ENCODE measurements around the gene MRPL4. TPM values are rescaled to one million over a fixed set of nuclear protein-coding genes. Genes with fewer than 3 reads are reported as not detected.

MRPL4 gene
- total and polyA plus RNA-seq, 2 of the 13 experiments (the other 11 are each of a cell fraction or from before 2014, with no cell fraction given) = 40.6 to 42.5 TPM

GRCh38 chr19:10206226-10206885 lies 45.7 kb upstream of the MRPL4 start (continued):
- TF ChIP-seq, protein P1, sequence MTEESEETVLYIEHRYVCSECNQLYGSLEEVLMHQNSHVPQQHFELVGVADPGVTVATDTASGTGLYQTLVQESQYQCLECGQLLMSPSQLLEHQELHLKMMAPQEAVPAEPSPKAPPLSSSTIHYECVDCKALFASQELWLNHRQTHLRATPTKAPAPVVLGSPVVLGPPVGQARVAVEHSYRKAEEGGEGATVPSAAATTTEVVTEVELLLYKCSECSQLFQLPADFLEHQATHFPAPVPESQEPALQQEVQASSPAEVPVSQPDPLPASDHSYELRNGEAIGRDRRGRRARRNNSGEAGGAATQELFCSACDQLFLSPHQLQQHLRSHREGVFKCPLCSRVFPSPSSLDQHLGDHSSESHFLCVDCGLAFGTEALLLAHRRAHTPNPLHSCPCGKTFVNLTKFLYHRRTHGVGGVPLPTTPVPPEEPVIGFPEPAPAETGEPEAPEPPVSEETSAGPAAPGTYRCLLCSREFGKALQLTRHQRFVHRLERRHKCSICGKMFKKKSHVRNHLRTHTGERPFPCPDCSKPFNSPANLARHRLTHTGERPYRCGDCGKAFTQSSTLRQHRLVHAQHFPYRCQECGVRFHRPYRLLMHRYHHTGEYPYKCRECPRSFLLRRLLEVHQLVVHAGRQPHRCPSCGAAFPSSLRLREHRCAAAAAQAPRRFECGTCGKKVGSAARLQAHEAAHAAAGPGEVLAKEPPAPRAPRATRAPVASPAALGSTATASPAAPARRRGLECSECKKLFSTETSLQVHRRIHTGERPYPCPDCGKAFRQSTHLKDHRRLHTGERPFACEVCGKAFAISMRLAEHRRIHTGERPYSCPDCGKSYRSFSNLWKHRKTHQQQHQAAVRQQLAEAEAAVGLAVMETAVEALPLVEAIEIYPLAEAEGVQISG (CRISPR knock-in tag; IDR thresholded peaks at IDR 0.05) = 0 out of 2 replicates have a peak, but pooled peaks have one; percentile 20
- TF ChIP-seq ZNF740 (CRISPR knock-in tag; IDR thresholded peaks at IDR 0.05) = no peak
- TF ChIP-seq MAFF (IDR thresholded peaks at IDR 0.05; ENCODE audit: low read depth, low read length) = no peak
- no peak for TF ChIP-seq U2AF1 (optimal IDR thresholded peaks at IDR 0.05; ENCODE audit: low read depth, low read length)
- no peak for TF ChIP-seq MAFG (CRISPR knock-in tag; IDR thresholded peaks at IDR 0.05)
- no peak for TF ChIP-seq MAZ (IDR thresholded peaks at IDR 0.05; ENCODE audit: borderline replicate concordance, low read depth, low read length)
- no peak for TF ChIP-seq MAZ (CRISPR knock-in tag; IDR thresholded peaks at IDR 0.05; ENCODE audit: low read depth)
- TF ChIP-seq RCOR2 (CRISPR knock-in tag; IDR thresholded peaks at IDR 0.05) = 0 out of 2 replicates have a peak, but pooled peaks have one; percentile 31
- no peak for TF ChIP-seq ARID2 (CRISPR knock-in tag; IDR thresholded peaks at IDR 0.05; ENCODE audit: borderline replicate concordance)
- TF ChIP-seq NCOA5 (CRISPR knock-in tag; IDR thresholded peaks at IDR 0.05) = no peak
- TF ChIP-seq CCDC6 (CRISPR knock-in tag; IDR thresholded peaks at IDR 0.05) = no peak
- TF ChIP-seq ETV5 (CRISPR knock-in tag; IDR thresholded peaks at IDR 0.05; ENCODE audit: borderline replicate concordance) = 0 out of 2 replicates have a peak, but pooled peaks have one; percentile 6
- TF ChIP-seq, protein P2, sequence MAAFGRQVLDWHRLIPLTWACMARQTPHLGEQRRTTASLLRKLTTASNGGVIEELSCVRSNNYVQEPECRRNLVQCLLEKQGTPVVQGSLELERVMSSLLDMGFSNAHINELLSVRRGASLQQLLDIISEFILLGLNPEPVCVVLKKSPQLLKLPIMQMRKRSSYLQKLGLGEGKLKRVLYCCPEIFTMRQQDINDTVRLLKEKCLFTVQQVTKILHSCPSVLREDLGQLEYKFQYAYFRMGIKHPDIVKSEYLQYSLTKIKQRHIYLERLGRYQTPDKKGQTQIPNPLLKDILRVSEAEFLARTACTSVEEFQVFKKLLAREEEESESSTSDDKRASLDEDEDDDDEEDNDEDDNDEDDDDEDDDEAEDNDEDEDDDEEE (CRISPR knock-in tag; IDR thresholded peaks at IDR 0.05) = no peak
- TF ChIP-seq, protein P3, sequence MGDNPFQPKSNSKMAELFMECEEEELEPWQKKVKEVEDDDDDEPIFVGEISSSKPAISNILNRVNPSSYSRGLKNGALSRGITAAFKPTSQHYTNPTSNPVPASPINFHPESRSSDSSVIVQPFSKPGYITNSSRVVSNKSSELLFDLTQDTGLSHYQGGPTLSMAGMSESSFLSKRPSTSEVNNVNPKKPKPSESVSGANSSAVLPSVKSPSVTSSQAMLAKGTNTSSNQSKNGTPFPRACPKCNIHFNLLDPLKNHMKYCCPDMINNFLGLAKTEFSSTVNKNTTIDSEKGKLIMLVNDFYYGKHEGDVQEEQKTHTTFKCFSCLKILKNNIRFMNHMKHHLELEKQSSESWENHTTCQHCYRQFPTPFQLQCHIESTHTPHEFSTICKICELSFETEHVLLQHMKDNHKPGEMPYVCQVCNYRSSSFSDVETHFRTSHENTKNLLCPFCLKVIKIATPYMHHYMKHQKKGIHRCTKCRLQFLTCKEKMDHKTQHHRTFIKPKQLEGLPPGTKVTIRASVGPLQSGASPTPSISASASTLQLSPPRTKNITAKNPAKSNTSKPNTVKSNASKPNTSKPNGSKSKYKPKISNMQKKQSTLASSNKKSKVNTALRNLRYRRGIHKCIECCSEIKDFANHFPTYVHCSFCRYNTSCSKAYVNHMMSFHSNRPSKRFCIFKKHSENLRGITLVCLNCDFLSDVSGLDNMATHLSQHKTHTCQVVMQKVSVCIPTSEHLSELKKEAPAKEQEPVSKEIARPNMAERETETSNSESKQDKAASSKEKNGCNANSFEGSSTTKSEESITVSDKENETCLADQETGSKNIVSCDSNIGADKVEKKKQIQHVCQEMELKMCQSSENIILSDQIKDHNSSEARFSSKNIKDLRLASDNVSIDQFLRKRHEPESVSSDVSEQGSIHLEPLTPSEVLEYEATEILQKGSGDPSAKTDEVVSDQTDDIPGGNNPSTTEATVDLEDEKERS (CRISPR knock-in tag; IDR thresholded peaks at IDR 0.05) = no peak
- no peak for TF ChIP-seq TCF7 (IDR thresholded peaks at IDR 0.05; ENCODE audit: low read depth)
- TF ChIP-seq ZNF687 (CRISPR knock-in tag; IDR thresholded peaks at IDR 0.05) = peak; percentile 99

Measured in HepG2 (cell line).